ENCODE data around the gene NLRP13. TPM values are rescaled to one million over a fixed set of nuclear protein-coding genes. Genes with fewer than 3 reads are reported as not detected.

The NLRP13 gene
- total RNA-seq, 1 experiment from 2014 or later, result not detected

GRCh38 chr19:55901369-55902079 is 30.6 kb downstream of the NLRP13 start:
- DNase-seq (ENCODE audit: low read depth), result no peak

DNA sequence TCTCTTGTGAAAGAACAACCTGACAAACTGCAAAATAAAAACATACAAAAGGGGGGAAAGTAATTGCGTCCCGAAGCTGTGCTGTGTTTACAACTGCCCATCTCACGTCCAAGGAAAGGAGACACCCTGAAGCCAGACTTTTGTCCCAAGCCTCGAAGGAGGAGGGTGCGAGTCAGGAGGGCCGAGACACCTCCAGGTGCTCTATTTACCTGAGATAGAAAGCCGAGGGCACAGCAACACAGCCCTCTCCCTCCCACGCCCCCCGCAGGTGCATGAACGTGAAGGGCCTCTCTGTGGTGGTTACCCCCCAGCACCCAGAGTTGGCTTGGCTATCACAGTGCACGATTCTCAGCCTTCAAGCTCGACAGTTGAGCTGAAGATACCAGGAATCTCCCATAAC is 33.2 kb downstream of the NLRP13 start:
- no peak for DNase-seq (ENCODE audit: low read depth)

GRCh38 chr19:55882626-55883025 is 49.5 kb downstream of the NLRP13 start:
- DNase-seq (ENCODE audit: low read depth), result no peak

GRCh38 chr19:55877211-55877610 is 54.9 kb downstream of the NLRP13 start:
- DNase-seq (ENCODE audit: low read depth), result no peak

DNA sequence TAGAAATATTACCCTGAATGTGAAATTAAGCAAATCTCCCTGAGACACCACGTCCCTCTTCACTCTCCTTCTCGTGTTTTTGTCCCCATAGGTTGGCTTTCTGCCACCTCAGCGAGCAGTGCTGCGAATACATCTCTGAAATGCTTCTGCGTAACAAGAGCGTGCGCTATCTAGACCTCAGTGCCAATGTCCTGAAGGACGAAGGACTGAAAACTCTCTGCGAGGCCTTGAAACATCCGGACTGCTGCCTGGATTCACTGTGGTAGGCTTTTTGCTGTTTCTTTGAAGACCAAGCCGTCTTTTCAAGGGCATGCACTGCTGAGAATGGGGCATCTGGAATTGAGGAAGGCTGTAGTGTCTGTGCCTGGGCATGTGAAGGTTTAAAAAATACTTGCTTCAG is 61.4 kb downstream of the NLRP13 start:
- no peak for DNase-seq (ENCODE audit: low read depth)

DNA sequence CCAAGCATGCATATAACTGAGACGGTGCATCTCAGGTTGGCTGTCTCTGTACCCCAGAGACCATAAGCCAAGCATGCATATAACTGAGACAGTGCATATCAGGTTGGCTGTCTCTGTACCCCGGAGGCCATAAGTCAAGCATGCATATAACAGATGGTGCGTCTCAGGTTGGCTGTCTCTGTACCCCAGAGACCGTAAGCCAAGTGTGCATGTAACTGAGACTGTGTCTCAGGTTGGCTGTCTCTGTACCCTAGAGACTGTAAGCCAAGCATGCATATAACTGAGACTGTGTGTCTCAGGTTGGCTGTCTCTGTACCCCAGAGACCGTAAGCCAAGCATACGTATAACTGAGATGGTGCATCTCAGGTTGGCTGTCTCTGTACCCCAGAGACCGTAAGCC is 65.0 kb downstream of the NLRP13 start:
- DNase-seq (ENCODE audit: low read depth), result no peak

DNA sequence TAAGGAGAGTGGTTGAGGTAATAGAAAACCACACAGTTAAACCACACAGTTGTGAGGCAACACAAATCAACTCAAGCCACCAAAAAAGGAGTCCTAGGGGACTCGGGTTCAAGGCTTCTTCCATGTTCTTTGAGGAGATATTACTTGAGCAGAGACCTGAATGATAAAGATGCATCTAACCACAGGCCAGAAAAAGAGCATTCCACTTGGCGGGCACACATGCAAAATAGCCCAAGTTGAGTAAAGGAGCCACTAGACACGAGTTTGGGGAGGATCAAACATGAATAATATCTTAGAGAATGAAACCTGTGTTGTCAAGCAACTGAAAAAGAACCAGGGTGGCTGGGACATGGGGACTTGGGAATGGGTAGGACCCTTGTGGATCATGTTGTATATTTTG is 65.6 kb downstream of the NLRP13 start:
- DNase-seq (ENCODE audit: low read depth), result no peak

GRCh38 chr19:55858969-55859368 is 73.2 kb downstream of the NLRP13 start:
- no peak for DNase-seq (ENCODE audit: low read depth)

DNA sequence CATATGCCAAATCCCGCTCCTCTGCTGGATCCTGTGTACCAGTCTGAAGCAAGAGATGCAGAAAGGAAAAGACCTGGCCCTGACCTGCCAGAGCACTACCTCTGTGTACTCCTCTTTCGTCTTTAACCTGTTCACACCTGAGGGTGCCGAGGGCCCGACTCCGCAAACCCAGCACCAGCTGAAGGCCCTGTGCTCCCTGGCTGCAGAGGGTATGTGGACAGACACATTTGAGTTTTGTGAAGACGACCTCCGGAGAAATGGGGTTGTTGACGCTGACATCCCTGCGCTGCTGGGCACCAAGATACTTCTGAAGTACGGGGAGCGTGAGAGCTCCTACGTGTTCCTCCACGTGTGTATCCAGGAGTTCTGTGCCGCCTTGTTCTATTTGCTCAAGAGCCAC is 73.7 kb downstream of the NLRP13 start:
- no peak for DNase-seq (ENCODE audit: low read depth)

DNA sequence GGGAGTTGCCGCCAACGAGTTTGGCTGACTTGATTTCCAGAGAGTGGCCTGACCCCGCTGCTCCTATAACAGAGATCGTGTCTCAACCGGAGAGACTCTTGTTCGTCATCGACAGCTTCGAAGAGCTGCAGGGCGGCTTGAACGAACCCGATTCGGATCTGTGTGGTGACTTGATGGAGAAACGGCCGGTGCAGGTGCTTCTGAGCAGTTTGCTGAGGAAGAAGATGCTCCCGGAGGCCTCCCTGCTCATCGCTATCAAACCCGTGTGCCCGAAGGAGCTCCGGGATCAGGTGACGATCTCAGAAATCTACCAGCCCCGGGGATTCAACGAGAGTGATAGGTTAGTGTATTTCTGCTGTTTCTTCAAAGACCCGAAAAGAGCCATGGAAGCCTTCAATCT is 74.2 kb downstream of the NLRP13 start:
- no peak for DNase-seq (ENCODE audit: low read depth)

DNA sequence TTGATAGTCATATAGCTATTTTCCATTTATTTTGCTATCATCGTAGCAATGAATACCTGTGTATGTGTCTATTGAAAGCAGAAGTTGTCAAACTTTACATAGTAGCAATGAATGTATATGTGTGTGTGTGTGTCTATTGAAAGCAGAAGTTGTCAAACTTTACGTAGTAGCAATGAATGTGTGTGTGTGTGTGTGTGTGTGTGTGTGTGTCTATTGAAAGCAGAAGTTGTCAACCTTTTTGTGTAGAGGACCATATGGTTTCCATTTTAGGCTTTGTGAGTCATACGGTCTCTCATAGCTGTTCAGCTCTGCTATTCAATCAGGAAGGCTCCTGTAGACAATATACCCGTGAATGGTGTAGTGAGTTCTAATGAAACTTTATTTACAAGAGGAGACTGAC is 75.0 kb downstream of the NLRP13 start:
- no peak for DNase-seq (ENCODE audit: low read depth)

- DNase-seq (ENCODE audit: low read depth), result no peak
Measured at GRCh38 chr19:55855160-55855559, 77.0 kb downstream of the NLRP13 start.

Other genes starting within 250 kb of the NLRP13 start
- not detected in 2 replicates for gene NLRP9, start 193.9 kb downstream of the NLRP13 start, total RNA-seq (2014; rRNA removed)
- gene RFPL4A, start 173.2 kb downstream of the NLRP13 start, total RNA-seq (2014; rRNA removed), result not detected in 2 replicates
- gene RFPL4AL1, start 163.2 kb downstream of the NLRP13 start, total RNA-seq (2014; rRNA removed), result not detected in 2 replicates
- 0.11 TPM in 1 of 2 replicates, not detected in the other for gene NLRP11, start 100.3 kb downstream of the NLRP13 start, total RNA-seq (2014; rRNA removed)
- not detected in 2 replicates for gene NLRP4, start 95.8 kb downstream of the NLRP13 start, total RNA-seq (2014; rRNA removed)
- gene NLRP8, start 15.5 kb upstream of the NLRP13 start, total RNA-seq (2014; rRNA removed), result not detected in 2 replicates
- not detected in 2 replicates for gene NLRP5, start 54.4 kb upstream of the NLRP13 start, total RNA-seq (2014; rRNA removed)
- gene ZNF787, start 189.0 kb upstream of the NLRP13 start, total RNA-seq (2014; rRNA removed), result 25.8 and 26.9 TPM in 2 replicates
- gene ZNF444, start 209.0 kb upstream of the NLRP13 start, total RNA-seq (2014; rRNA removed), result 35.4 and 42.6 TPM in 2 replicates
- gene GALP, start 243.7 kb upstream of the NLRP13 start, total RNA-seq (2014; rRNA removed), result not detected in 2 replicates